Fibroblast of lung (primary cell): ENCODE measurements around the gene HOXD11. TPM values are rescaled to one million over a fixed set of nuclear protein-coding genes. Genes with fewer than 3 reads are reported as not detected.

ENCODE experiments used
- DNase-seq, 2 donors: peaks; one replicate each; pipeline versions ENCODE4 v3.0.0 to v3.0.0-alpha.2; 2010; ENCODE audit warnings: low read depth in 2 of 2
- H2AFZ ChIP-seq: 2 replicates; pipeline ENCODE4 v1.5.1; 2012; ENCODE audit warnings: low read length, control low read depth, inconsistent platforms
- H3K27ac ChIP-seq: 2 replicates; pipeline ENCODE4 v1.5.1; 2011; ENCODE audit warnings: low read length, control low read depth; ENCODE audit not compliant: insufficient read depth
- H3K27me3 ChIP-seq: 2 replicates; pipeline ENCODE4 v1.5.1; 2011; ENCODE audit warnings: mild to moderate bottlenecking, low read length; ENCODE audit not compliant: control insufficient read depth, insufficient read depth
- H3K36me3 ChIP-seq: 2 replicates; pipeline ENCODE4 v1.5.1; 2011; ENCODE audit warnings: low read length; ENCODE audit not compliant: control insufficient read depth, insufficient read depth
- H3K4me1 ChIP-seq: 2 replicates; pipeline ENCODE4 v1.5.1; 2011; ENCODE audit warnings: low read length; ENCODE audit not compliant: control insufficient read depth, insufficient read depth; ENCODE audit errors: extremely low read depth
- H3K4me2 ChIP-seq: 2 replicates; pipeline ENCODE4 v1.5.1; 2011; ENCODE audit warnings: low read length, control low read depth; ENCODE audit not compliant: insufficient read depth; ENCODE audit errors: extremely low read depth
- H3K4me3 ChIP-seq, 4 experiments: fragments of 200-600 bp in 1 of 4; sonication (generic) in 1 of 4; replicated peaks in 1 of 4; 2 replicates each; pipeline ENCODE4 v1.5.1; 2011 to 2016; ENCODE audit warnings: low read length in 4 of 4, low read depth in 3 of 4, mild to moderate bottlenecking in 3 of 4, control low read depth in 2 of 4, inconsistent platforms in 1 of 4, mixed read lengths in 1 of 4; ENCODE audit not compliant: insufficient read depth in 1 of 4; ENCODE audit errors: control extremely low read depth in 1 of 4
- H3K79me2 ChIP-seq: 2 replicates; pipeline ENCODE4 v1.5.1; 2012; ENCODE audit warnings: mild to moderate bottlenecking, low read length, inconsistent platforms; ENCODE audit not compliant: control insufficient read depth, insufficient read depth
- H3K9ac ChIP-seq: 2 replicates; pipeline ENCODE4 v1.5.1; 2011; ENCODE audit warnings: mild to moderate bottlenecking, low read length, control low read depth; ENCODE audit not compliant: insufficient read depth
- H3K9me3 ChIP-seq: 2 replicates; pipeline ENCODE4 v1.5.1; 2012; ENCODE audit warnings: low read depth, low read length; ENCODE audit not compliant: control insufficient read depth, insufficient read depth
- H4K20me1 ChIP-seq: 2 replicates; pipeline ENCODE4 v1.5.1; 2011; ENCODE audit warnings: low read length; ENCODE audit not compliant: control insufficient read depth, insufficient read depth; ENCODE audit errors: extremely low read depth
- CTCF ChIP-seq, 2 donors: IDR thresholded peaks in 1 of 2; conservative IDR thresholded peaks in 1 of 2; 1 replicate in 1 of 2; 2 replicates in 1 of 2; pipeline ENCODE4 v1.5.1; 2011 to 2012; ENCODE audit warnings: low read length in 2 of 2, control low read depth in 1 of 2, inconsistent platforms in 1 of 2, low read depth in 1 of 2, mild to moderate bottlenecking in 1 of 2
- EZH2 ChIP-seq: IDR thresholded peaks from 2 replicates; pipeline ENCODE4 v1.5.1; 2012; ENCODE audit warnings: low read length, control low read depth, mild to moderate bottlenecking; ENCODE audit errors: missing control alignments
- polyA plus RNA-seq, 2 donors: library from polyadenylated mRNA; depleted of rRNA in 1 of 2; stranded (reverse) in 1 of 2; unstranded in 1 of 2; fragments of >200 nt; gene quantifications; 2 replicates each; pipeline ENCODE4 v1.2.1, GENCODE V29; 2011 to 2012; ENCODE audit warnings: missing spikeins in 1 of 2
- total RNA-seq: library from RNA; depleted of rRNA; stranded (reverse); fragments of >200 nt; gene quantifications from 2 replicates; pipeline ENCODE4 v1.2.1, GENCODE V29; 2014

HOXD11 gene
- total and polyA plus RNA-seq, 2 donors (not counting 1 experiment from before 2014, with no cell fraction given), result not detected

DNA sequence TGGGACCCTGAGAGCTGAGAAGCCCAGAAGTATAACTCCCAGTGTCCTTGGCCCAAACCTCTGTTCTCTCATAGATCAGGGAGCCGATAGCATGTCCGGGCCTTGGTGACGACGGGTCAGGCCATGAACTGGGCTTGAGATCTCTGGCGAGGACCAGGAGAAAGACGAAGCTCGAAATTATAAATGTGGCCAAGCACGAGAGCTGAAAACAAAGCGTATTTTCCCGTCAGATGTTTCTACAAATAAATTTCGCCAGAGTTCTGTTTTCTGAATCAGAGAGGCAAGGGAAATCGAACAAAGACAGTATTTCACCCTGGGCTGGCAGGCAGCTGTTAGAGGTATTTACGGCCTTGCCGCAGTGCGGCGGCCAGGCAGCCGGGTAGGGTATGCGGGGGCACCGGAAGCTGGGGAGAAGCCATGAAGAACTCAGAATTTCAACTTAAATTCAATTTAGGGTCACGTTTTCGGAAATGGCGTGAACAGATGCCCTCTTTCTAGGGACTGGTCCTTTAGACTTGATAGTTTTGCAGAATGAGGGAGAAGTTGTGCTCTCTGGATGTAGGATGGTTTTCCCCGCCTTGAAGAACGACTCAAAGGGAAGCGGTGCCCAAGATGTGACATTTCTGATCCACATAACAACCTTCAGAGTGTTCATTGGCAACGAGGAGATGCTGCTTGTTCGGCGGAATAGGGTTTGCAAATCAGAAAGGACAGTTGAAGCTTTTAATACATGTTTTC, 32.0 kb downstream of the HOXD11 start:
- H3K79me2 ChIP-seq, result no peaks in the 10 kb centered on the region
- no peaks in the 10 kb centered on the region for H3K9me3 ChIP-seq
- no peaks in the 10 kb centered on the region for H3K4me1 ChIP-seq
- no peak overlapping the region for H3K9ac ChIP-seq
- DNase-seq, result no peak
- TF ChIP-seq EZH2 (peak; percentile 89), CTCF (conservative IDR thresholded peaks at IDR 0.05 in 1 of 2, IDR thresholded peaks at IDR 0.05 in 1 of 2; ENCODE audit: low read depth in 1 of 2, low read length in 2 of 2) (no peak)
- no peaks in the 10 kb centered on the region for H4K20me1 ChIP-seq
- H3K27me3 ChIP-seq, result peaks cover 65% of the 10 kb centered on the region
- no peaks in the 10 kb centered on the region for H3K36me3 ChIP-seq
- no peak overlapping the region for H2AFZ ChIP-seq
- H3K4me3 ChIP-seq, result no peak overlapping the region
- no peak overlapping the region for H3K27ac ChIP-seq
- H3K4me2 ChIP-seq, result no peak overlapping the region

GRCh38 chr2:176139661-176140512, 32.8 kb downstream of the HOXD11 start:
- peak overlapping the region in 1 of 4 experiments; percentile 59 for H3K4me3 ChIP-seq
- H3K27me3 ChIP-seq, result peaks cover 60% of the 10 kb centered on the region
- no peak overlapping the region for H2AFZ ChIP-seq
- peak overlapping the region; percentile 78 for H3K4me2 ChIP-seq
- H3K36me3 ChIP-seq, result no peaks in the 10 kb centered on the region
- DNase-seq, result no peak
- no peaks in the 10 kb centered on the region for H3K9me3 ChIP-seq
- no peak overlapping the region for H3K9ac ChIP-seq
- no peak overlapping the region for H3K27ac ChIP-seq
- TF ChIP-seq EZH2, result peak; percentile 40
- TF ChIP-seq CTCF (conservative IDR thresholded peaks at IDR 0.05 in 1 of 2, IDR thresholded peaks at IDR 0.05 in 1 of 2; ENCODE audit: low read depth in 1 of 2, low read length in 2 of 2), result no peak
- no peaks in the 10 kb centered on the region for H3K4me1 ChIP-seq
- H4K20me1 ChIP-seq, result no peaks in the 10 kb centered on the region
- H3K79me2 ChIP-seq, result no peaks in the 10 kb centered on the region

DNA sequence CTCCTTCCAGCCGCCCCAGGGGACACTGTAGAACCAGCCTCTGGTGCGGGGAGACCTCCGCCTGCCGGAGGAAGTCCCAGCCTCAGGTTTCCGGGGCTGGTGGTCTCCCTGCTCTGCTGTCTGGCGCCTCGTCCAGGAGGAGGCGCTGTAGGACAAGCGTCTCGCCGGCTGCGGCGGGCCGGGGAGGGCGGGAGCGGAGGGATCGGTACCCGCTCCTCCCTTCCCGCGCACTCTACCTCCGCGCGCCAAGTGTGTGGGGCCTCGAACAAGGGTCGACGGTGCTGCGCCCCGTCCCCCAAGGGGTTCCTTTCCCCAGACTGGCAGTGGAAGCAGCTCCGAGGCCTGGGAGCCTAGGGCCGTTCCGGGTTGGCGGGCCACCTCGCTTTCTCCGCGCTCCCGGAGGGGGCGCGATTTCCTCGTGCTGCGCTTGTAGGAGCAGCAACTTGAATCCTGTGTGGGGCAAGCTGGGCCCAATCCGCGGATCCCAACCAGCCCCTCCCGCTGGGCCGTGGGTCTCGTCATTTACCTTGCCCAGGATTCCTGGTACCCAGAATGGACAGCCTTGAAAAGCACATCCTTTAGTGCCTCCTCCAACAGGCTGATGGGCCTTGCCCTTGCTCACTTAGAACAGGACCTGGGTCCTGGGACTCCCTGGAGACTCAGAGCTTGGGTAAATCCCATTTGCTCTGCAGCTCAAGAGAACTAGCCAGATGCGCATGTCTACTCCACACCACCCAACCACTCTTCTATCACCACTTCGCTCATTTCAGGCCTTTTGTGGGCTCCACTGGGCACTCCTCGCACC, 33.6 kb downstream of the HOXD11 start:
- Histone ChIP-seq H3K27ac (no peak overlapping the region), H3K36me3 (no peaks in the 10 kb centered on the region), H3K9ac (no peak overlapping the region), H3K4me2 (peak overlapping the region; percentile 78), H3K4me3 (peak overlapping the region in 3 of 4 experiments; percentile 17 to 59 (median 21)), H3K79me2 (no peaks in the 10 kb centered on the region), H3K27me3 (peaks cover 56% of the 10 kb centered on the region), H4K20me1 (no peaks in the 10 kb centered on the region), H2AFZ (peak overlapping the region; percentile 65), H3K9me3 (no peaks in the 10 kb centered on the region), H3K4me1 (no peaks in the 10 kb centered on the region)
- peak; percentile 41 to 64 for DNase-seq
- TF ChIP-seq CTCF (conservative IDR thresholded peaks at IDR 0.05 in 1 of 2, IDR thresholded peaks at IDR 0.05 in 1 of 2; ENCODE audit: low read depth in 1 of 2, low read length in 2 of 2), result peak; percentile 59 to 82
- peak; percentile 33 for TF ChIP-seq EZH2
